GM23338 (cell line): Measurements from ENCODE around the gene SIK2. TPM values are rescaled to one million over a fixed set of nuclear protein-coding genes. Genes with fewer than 3 reads are reported as not detected.

Experiments
- ATAC-seq: fragments of 200-7000 bp; cut with Tn5 transposase; 3 replicates; pipeline ENCODE4 v1.9.1; 2020
- DNase-seq: peaks from one replicate; pipeline ENCODE4 v3.0.0-alpha.2; 2015; ENCODE audit warnings: low spot score
- H2AFZ ChIP-seq: fragments of 200-600 bp; sonication (generic); 2 replicates; pipeline ENCODE4 v1.8.0; 2016; ENCODE audit warnings: antibody characterized with exemption, mild to moderate bottlenecking, moderate library complexity
- H3F3A ChIP-seq: fragments of 200-600 bp; sonication (generic); replicated peaks from 2 replicates; pipeline ENCODE4 v1.8.0; 2017; ENCODE audit warnings: antibody characterized with exemption, mixed run types, low read depth
- H3K27ac ChIP-seq: fragments of 200-600 bp; sonication (generic); 2 replicates; pipeline ENCODE4 v1.6.1; 2016; ENCODE audit warnings: low read depth
- H3K27me3 ChIP-seq: fragments of 200-600 bp; sonication (generic); 2 replicates; pipeline ENCODE4 v1.8.0; 2016; ENCODE audit warnings: mild to moderate bottlenecking, mixed run types, moderate library complexity; ENCODE audit not compliant: insufficient read depth
- H3K36me3 ChIP-seq: fragments of 200-600 bp; sonication (generic); 2 replicates; pipeline ENCODE4 v1.8.0; 2016; ENCODE audit warnings: mild to moderate bottlenecking; ENCODE audit not compliant: insufficient read depth
- H3K4me1 ChIP-seq: fragments of 200-600 bp; sonication (generic); 2 replicates; pipeline ENCODE4 v1.8.0; 2016; ENCODE audit warnings: mild to moderate bottlenecking, moderate library complexity; ENCODE audit not compliant: insufficient read depth
- H3K4me2 ChIP-seq: fragments of 200-600 bp; sonication (generic); 2 replicates; pipeline ENCODE4 v1.7.1; 2017; ENCODE audit warnings: mixed run types
- H3K4me3 ChIP-seq: fragments of 200-600 bp; sonication (generic); 2 replicates; pipeline ENCODE4 v1.6.1; 2016; ENCODE audit warnings: mixed run types
- H3K79me2 ChIP-seq: fragments of 200-600 bp; sonication (generic); replicated peaks from 2 replicates; pipeline ENCODE4 v1.8.0; 2017; ENCODE audit warnings: mild to moderate bottlenecking; ENCODE audit not compliant: insufficient read depth
- H3K9me2 ChIP-seq: fragments of 200-600 bp; sonication (generic); 2 replicates; pipeline ENCODE4 v1.8.0; 2017; ENCODE audit not compliant: insufficient read depth
- H4K20me1 ChIP-seq: fragments of 200-600 bp; sonication (generic); replicated peaks from 2 replicates; pipeline ENCODE4 v1.8.0; 2017; ENCODE audit warnings: mild to moderate bottlenecking; ENCODE audit not compliant: insufficient read depth
- H3K27ac Mint-ChIP-seq: 2 replicates; pipeline ENCODE4 v1.8.0; 2020; ENCODE audit warnings: inconsistent platforms, mild to moderate bottlenecking, moderate library complexity, mixed read lengths
- H3K27me3 Mint-ChIP-seq: 3 replicates; pipeline ENCODE4 v1.8.0; 2022; ENCODE audit warnings: low read depth, mild to moderate bottlenecking, moderate library complexity, mixed read lengths, inconsistent platforms; ENCODE audit not compliant: insufficient read depth, poor library complexity
- H3K36me3 Mint-ChIP-seq: 3 replicates; pipeline ENCODE4 v1.8.0; 2021; ENCODE audit warnings: low read depth, mild to moderate bottlenecking, inconsistent platforms, moderate library complexity, mixed read lengths
- H3K4me1 Mint-ChIP-seq: 3 replicates; pipeline ENCODE4 v1.8.0; 2020; ENCODE audit warnings: mild to moderate bottlenecking, inconsistent platforms, mixed read lengths
- H3K4me3 Mint-ChIP-seq: 3 replicates; pipeline ENCODE4 v1.8.0; 2021; ENCODE audit warnings: moderate library complexity, mild to moderate bottlenecking, inconsistent platforms, mixed read lengths
- H3K9me3 Mint-ChIP-seq: 3 replicates; pipeline ENCODE4 v1.8.0; 2020; ENCODE audit warnings: moderate library complexity, mild to moderate bottlenecking, inconsistent platforms, mixed read lengths
- EZH2 ChIP-seq: fragments of 200-600 bp; sonication (generic); IDR thresholded peaks from one replicate; pipeline ENCODE4 v1.8.0; 2017; ENCODE audit warnings: antibody characterized with exemption, mild to moderate bottlenecking, low read depth; ENCODE audit not compliant: unreplicated experiment
- NANOG ChIP-seq: IDR thresholded peaks from 2 replicates; pipeline ENCODE4 v1.6.1; 2016; ENCODE audit warnings: antibody characterized with exemption, borderline replicate concordance
- POLR2AphosphoS5 ChIP-seq: IDR thresholded peaks from 2 replicates; pipeline ENCODE4 v1.6.1; 2016; ENCODE audit warnings: antibody characterized with exemption, low read depth
- STAT1 ChIP-seq: IDR thresholded peaks from one replicate; pipeline ENCODE4 v1.6.1; 2016; ENCODE audit warnings: antibody characterized with exemption; ENCODE audit not compliant: unreplicated experiment
- polyA plus RNA-seq: library from polyadenylated mRNA; unstranded; fragments of >200 nt; fragmentation: Nextera tagmentation; extraction: Ambion mirVana; gene quantifications from 2 replicates; pipeline ENCODE4 v1.2.1, GENCODE V29; 2016
- total RNA-seq: library from RNA; depleted of rRNA; stranded (reverse); fragments of >200 nt; shearing (Covaris generic); gene quantifications from 2 replicates; pipeline ENCODE4 v1.2.3, GENCODE V29; 2014
- TF ChIP-seq, protein P1 (sequence below): fragments of 250-450 bp; sonication (Bioruptor Pico); IDR thresholded peaks from 2 replicates; pipeline ENCODE4 v1.5.0; 2020; ENCODE audit warnings: mild to moderate bottlenecking, moderate library complexity
- TF ChIP-seq, protein P2 (sequence below): IDR thresholded peaks from 2 replicates; pipeline ENCODE4 v1.6.1; 2016; ENCODE audit warnings: antibody characterized with exemption

Gene SIK2
- total and polyA plus RNA-seq, 2 experiments from 2014 or later = 2.3 to 6.7 TPM

DNA sequence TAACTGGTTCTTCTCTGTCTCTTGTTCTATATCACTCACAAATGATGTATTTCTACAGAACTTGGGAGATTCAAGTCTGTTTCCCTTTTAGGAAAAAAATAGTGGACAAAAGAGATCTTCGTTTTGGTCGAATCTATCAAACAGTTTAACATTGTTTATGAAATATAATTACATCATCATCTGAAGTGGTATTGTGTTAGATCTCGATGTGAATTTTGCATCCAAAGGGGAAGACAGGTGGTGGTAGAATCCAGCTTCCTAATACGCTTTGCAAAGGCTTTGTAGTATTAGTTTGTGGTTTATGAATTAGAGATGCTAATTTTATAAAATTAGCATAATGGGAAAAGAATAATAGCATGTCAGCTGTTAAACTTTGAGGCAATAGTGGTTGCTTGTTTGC is 3.4 kb downstream of the SIK2 start (continued):
- TF ChIP-seq, protein P1, sequence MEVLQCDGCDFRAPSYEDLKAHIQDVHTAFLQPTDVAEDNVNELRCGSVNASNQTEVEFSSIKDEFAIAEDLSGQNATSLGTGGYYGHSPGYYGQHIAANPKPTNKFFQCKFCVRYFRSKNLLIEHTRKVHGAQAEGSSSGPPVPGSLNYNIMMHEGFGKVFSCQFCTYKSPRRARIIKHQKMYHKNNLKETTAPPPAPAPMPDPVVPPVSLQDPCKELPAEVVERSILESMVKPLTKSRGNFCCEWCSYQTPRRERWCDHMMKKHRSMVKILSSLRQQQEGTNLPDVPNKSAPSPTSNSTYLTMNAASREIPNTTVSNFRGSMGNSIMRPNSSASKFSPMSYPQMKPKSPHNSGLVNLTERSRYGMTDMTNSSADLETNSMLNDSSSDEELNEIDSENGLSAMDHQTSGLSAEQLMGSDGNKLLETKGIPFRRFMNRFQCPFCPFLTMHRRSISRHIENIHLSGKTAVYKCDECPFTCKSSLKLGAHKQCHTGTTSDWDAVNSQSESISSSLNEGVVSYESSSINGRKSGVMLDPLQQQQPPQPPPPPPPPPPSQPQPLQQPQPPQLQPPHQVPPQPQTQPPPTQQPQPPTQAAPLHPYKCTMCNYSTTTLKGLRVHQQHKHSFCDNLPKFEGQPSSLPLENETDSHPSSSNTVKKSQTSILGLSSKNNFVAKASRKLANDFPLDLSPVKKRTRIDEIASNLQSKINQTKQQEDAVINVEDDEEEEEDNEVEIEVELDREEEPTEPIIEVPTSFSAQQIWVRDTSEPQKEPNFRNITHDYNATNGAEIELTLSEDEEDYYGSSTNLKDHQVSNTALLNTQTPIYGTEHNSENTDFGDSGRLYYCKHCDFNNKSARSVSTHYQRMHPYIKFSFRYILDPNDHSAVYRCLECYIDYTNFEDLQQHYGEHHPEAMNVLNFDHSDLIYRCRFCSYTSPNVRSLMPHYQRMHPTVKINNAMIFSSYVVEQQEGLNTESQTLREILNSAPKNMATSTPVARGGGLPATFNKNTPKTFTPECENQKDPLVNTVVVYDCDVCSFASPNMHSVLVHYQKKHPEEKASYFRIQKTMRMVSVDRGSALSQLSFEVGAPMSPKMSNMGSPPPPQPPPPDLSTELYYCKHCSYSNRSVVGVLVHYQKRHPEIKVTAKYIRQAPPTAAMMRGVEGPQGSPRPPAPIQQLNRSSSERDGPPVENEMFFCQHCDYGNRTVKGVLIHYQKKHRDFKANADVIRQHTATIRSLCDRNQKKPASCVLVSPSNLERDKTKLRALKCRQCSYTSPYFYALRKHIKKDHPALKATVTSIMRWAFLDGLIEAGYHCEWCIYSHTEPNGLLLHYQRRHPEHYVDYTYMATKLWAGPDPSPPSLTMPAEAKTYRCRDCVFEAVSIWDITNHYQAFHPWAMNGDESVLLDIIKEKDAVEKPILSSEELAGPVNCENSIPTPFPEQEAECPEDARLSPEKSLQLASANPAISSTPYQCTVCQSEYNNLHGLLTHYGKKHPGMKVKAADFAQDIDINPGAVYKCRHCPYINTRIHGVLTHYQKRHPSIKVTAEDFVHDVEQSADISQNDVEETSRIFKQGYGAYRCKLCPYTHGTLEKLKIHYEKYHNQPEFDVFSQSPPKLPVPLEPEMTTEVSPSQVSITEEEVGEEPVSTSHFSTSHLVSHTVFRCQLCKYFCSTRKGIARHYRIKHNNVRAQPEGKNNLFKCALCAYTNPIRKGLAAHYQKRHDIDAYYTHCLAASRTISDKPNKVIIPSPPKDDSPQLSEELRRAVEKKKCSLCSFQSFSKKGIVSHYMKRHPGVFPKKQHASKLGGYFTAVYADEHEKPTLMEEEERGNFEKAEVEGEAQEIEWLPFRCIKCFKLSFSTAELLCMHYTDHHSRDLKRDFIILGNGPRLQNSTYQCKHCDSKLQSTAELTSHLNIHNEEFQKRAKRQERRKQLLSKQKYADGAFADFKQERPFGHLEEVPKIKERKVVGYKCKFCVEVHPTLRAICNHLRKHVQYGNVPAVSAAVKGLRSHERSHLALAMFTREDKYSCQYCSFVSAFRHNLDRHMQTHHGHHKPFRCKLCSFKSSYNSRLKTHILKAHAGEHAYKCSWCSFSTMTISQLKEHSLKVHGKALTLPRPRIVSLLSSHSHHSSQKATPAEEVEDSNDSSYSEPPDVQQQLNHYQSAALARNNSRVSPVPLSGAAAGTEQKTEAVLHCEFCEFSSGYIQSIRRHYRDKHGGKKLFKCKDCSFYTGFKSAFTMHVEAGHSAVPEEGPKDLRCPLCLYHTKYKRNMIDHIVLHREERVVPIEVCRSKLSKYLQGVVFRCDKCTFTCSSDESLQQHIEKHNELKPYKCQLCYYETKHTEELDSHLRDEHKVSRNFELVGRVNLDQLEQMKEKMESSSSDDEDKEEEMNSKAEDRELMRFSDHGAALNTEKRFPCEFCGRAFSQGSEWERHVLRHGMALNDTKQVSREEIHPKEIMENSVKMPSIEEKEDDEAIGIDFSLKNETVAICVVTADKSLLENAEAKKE (CRISPR knock-in tag) = no peak
- no peak for TF ChIP-seq STAT1
- TF ChIP-seq POLR2AphosphoS5 = no peak

DNA sequence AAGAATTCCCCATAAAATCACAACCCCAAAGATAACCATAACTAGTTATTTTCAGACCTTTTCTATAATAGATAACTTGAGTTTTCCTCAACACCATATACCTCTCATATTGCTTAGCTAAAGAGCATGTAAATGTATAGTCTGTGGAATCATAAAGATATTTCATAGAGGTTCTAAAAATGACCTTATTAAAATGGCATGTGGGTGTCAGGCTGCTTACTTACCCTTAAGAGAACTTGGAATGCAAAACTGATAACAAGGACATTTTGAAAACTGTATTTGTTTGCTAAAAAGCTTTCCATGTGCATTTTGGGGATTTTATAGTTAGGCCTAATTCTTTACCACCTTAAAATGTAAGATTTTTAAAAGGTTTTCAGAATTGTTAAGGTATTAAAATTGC is 4.7 kb downstream of the SIK2 start:
- H2AFZ ChIP-seq = no peak overlapping the region
- H3K4me2 ChIP-seq = no peak overlapping the region
- no peaks in the 10 kb centered on the region for H3K9me2 ChIP-seq
- H3K36me3 ChIP-seq = no peaks in the 10 kb centered on the region
- no peak overlapping the region for H3K27ac ChIP-seq
- peaks cover 46% of the 10 kb centered on the region for H3K79me2 ChIP-seq
- H3K36me3 Mint-ChIP-seq = no peaks in the 10 kb centered on the region
- H3K4me1 ChIP-seq = peaks cover 15% of the 10 kb centered on the region
- H3K27me3 ChIP-seq = peaks cover 13% of the 10 kb centered on the region
- H3K4me3 ChIP-seq = no peak overlapping the region
- H3K4me3 Mint-ChIP-seq = no peak overlapping the region
- peaks cover 18% of the 10 kb centered on the region for H3K4me1 Mint-ChIP-seq
- no peak for DNase-seq
- ATAC-seq = no peak
- no peaks in the 10 kb centered on the region for H3K9me3 Mint-ChIP-seq
- peaks cover 11% of the 10 kb centered on the region for H3K27me3 Mint-ChIP-seq
- H3K27ac Mint-ChIP-seq = no peak overlapping the region
- H3F3A ChIP-seq = no peaks in the 10 kb centered on the region
- peaks cover 16% of the 10 kb centered on the region for H4K20me1 ChIP-seq
- TF ChIP-seq, protein P1 (CRISPR knock-in tag) = no peak
- TF ChIP-seq NANOG = no peak
- no peak for TF ChIP-seq STAT1
- TF ChIP-seq, protein P2, sequence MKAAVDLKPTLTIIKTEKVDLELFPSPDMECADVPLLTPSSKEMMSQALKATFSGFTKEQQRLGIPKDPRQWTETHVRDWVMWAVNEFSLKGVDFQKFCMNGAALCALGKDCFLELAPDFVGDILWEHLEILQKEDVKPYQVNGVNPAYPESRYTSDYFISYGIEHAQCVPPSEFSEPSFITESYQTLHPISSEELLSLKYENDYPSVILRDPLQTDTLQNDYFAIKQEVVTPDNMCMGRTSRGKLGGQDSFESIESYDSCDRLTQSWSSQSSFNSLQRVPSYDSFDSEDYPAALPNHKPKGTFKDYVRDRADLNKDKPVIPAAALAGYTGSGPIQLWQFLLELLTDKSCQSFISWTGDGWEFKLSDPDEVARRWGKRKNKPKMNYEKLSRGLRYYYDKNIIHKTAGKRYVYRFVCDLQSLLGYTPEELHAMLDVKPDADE = no peak
- TF ChIP-seq EZH2 = no peak
